DMS53 (cell line): ENCODE data around the gene VPS11.
"Not testable (repeated sequence)": the region's sequence is repeated elsewhere in the genome, so short reads cannot be mapped to it uniquely, and the experiment has no call there.

Experiments
- DNase-seq: peaks from one replicate; lab custom pipeline; 2025; lab: John Stamatoyannopoulos, UW

Gene VPS11

GRCh38 chr11:119103161-119103664 lies 35.6 kb downstream of the VPS11 start:
- not testable (repeated sequence) for DNase-seq

- DNase-seq: no peak
Measured at GRCh38 chr11:119103793-119104192, 36.2 kb downstream of the VPS11 start.

GRCh38 chr11:119106564-119107537 lies 39.2 kb downstream of the VPS11 start, which contains the start of gene C2CD2L:
TSS of gene C2CD2L (plus strand) at chr11:119107344. CDS start at chr11:119107742, 398 bp downstream.
- DNase-seq: peak; percentile 97

- DNase-seq: peak; percentile 67
Measured at GRCh38 chr11:119107538-119108145, 40.0 kb downstream of the VPS11 start.

- DNase-seq: peak; percentile 92
Measured at GRCh38 chr11:119108146-119108856, 40.7 kb downstream of the VPS11 start.

GRCh38 chr11:119108857-119109221 lies 41.2 kb downstream of the VPS11 start:
- DNase-seq: peak; percentile 57

- no peak for DNase-seq
Measured at GRCh38 chr11:119109843-119110242, 42.2 kb downstream of the VPS11 start.

- no peak for DNase-seq
Measured at GRCh38 chr11:119110439-119110838, 42.8 kb downstream of the VPS11 start.

GRCh38 chr11:119111361-119111925 lies 43.8 kb downstream of the VPS11 start:
- no peak for DNase-seq

- no peak for DNase-seq
Measured at GRCh38 chr11:119112314-119113020, 44.8 kb downstream of the VPS11 start.

- DNase-seq: no peak
Measured at GRCh38 chr11:119113716-119114115, 46.1 kb downstream of the VPS11 start.

GRCh38 chr11:119114351-119114750 lies 46.7 kb downstream of the VPS11 start:
- DNase-seq: no peak

- DNase-seq: no peak
Measured at GRCh38 chr11:119115484-119116234, 48.0 kb downstream of the VPS11 start.

- DNase-seq: no peak
Measured at GRCh38 chr11:119116235-119116594, 48.6 kb downstream of the VPS11 start.

GRCh38 chr11:119116601-119117000 lies 49.0 kb downstream of the VPS11 start:
- DNase-seq: no peak

- DNase-seq: no peak
Measured at GRCh38 chr11:119117004-119117706, 49.5 kb downstream of the VPS11 start.

GRCh38 chr11:119118227-119118626 lies 50.6 kb downstream of the VPS11 start:
- no peak for DNase-seq

- no peak for DNase-seq
Measured at GRCh38 chr11:119118946-119119345, 51.3 kb downstream of the VPS11 start.

- DNase-seq: peak; percentile 54
Measured at GRCh38 chr11:119120639-119121007, 53.0 kb downstream of the VPS11 start.
